ENCODE data around the gene GRIK4.

The GRIK4 gene

GRCh38 chr11:120510406-120511115, 987 bp upstream of the GRIK4 start:
- DNase-seq: no peak

- DNase-seq: no peak
Observed at GRCh38 chr11:120511820-120512738, 531 bp downstream of the GRIK4 start.

GRCh38 chr11:120512739-120513435, 1.3 kb downstream of the GRIK4 start:
- DNase-seq: no peak

- DNase-seq: no peak
Observed at GRCh38 chr11:120513436-120514315, 2.1 kb downstream of the GRIK4 start.

- DNase-seq: no peak
Observed at GRCh38 chr11:120514541-120515121, 3.1 kb downstream of the GRIK4 start.

GRCh38 chr11:120515186-120515723, 3.7 kb downstream of the GRIK4 start:
- DNase-seq: no peak

GRCh38 chr11:120516461-120517389, 5.2 kb downstream of the GRIK4 start:
- no peak for DNase-seq

GRCh38 chr11:120517390-120517761, 5.8 kb downstream of the GRIK4 start:
- no peak for DNase-seq

GRCh38 chr11:120517801-120518291, 6.3 kb downstream of the GRIK4 start:
- DNase-seq: peak; percentile 53

- DNase-seq: no peak
Observed at GRCh38 chr11:120518356-120518755, 6.8 kb downstream of the GRIK4 start.

GRCh38 chr11:120519474-120519873, 7.9 kb downstream of the GRIK4 start:
- no peak for DNase-seq

GRCh38 chr11:120520091-120520822, 8.7 kb downstream of the GRIK4 start:
- no peak for DNase-seq

GRCh38 chr11:120521176-120521575, 9.6 kb downstream of the GRIK4 start:
- no peak for DNase-seq

GRCh38 chr11:120522021-120522420, 10.5 kb downstream of the GRIK4 start:
- DNase-seq: no peak

GRCh38 chr11:120522736-120523135, 11.2 kb downstream of the GRIK4 start:
- no peak for DNase-seq

- DNase-seq: no peak
Observed at GRCh38 chr11:120523196-120523595, 11.6 kb downstream of the GRIK4 start.

- DNase-seq: no peak
Observed at GRCh38 chr11:120524536-120525085, 13.1 kb downstream of the GRIK4 start.

- no peak for DNase-seq
Observed at GRCh38 chr11:120525261-120526171, 14.0 kb downstream of the GRIK4 start.
